ENCODE data around the gene CCDC24. TPM values are rescaled to one million over a fixed set of nuclear protein-coding genes. Genes with fewer than 3 reads are reported as not detected.

The CCDC24 gene
- total RNA-seq, 1 experiment from 2014 or later = 10.5 TPM

DNA sequence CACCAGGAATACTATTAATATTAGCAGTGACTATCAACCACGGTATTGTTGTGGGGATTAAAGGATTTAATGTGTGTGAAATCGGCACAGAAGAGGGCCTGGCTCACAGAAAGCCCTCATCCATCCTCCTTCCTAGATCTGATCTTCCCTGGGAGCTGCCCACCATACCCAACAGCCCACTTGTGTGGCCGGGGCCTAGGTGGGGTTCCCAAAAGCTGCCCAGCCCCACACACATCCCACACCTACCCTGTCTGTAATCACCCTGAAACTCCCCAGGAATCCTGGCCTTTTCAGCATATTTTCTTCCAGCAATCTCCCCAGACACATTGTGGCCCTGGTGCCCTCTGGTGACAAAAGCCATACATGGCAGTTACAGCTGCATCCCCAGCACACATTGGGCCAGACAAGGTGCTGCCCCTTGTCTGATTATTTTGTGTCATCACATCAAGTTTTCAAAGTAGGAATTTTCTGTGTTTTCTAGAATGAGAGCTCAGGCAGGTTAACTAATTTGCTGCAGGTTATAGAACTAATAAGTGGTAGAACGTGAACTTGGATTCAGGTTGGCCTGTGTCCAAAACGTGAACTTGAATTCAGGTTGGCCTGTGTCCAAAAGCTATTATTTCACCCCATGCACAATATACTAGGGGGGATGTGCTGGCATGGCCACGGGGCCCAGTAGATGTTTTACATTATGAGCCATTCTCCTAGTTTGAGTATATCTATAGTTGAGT, 45.2 kb downstream of the CCDC24 start:
- Histone ChIP-seq H3K4me3 (ENCODE audit: insufficient read depth, low read depth, low read length) (no peak overlapping the region), H3K36me3 (replicated peaks; ENCODE audit: control insufficient read depth, insufficient read depth, low read length) (no peaks in the 10 kb centered on the region), H3K27me3 (ENCODE audit: control insufficient read depth, insufficient read depth, low read length) (no peaks in the 10 kb centered on the region)
- DNase-seq = peak; percentile 76

DNA sequence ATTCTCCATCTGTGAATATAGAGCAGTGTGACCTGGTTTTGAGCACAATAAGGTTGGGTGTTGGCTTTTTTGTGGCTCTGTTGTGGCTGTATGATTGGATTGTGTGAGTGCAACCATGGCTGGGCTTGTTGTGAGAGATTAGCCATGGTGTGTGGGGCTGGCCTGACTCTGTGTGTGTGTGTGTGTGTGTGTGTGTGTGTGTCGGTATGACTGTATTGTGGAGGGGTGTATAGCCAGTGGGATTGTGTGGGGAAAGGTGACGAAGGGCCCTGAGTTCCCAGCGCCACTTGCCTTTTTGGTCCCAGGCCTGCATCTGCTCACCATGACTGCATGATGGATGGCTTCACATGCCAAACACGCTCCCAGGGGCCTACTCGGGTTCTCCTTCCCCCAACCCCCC, 45.8 kb downstream of the CCDC24 start:
- Histone ChIP-seq H3K27me3 (ENCODE audit: control insufficient read depth, insufficient read depth, low read length) (no peaks in the 10 kb centered on the region), H3K4me3 (ENCODE audit: insufficient read depth, low read depth, low read length) (no peak overlapping the region), H3K36me3 (replicated peaks; ENCODE audit: control insufficient read depth, insufficient read depth, low read length) (no peaks in the 10 kb centered on the region)
- no peak for DNase-seq

DNA sequence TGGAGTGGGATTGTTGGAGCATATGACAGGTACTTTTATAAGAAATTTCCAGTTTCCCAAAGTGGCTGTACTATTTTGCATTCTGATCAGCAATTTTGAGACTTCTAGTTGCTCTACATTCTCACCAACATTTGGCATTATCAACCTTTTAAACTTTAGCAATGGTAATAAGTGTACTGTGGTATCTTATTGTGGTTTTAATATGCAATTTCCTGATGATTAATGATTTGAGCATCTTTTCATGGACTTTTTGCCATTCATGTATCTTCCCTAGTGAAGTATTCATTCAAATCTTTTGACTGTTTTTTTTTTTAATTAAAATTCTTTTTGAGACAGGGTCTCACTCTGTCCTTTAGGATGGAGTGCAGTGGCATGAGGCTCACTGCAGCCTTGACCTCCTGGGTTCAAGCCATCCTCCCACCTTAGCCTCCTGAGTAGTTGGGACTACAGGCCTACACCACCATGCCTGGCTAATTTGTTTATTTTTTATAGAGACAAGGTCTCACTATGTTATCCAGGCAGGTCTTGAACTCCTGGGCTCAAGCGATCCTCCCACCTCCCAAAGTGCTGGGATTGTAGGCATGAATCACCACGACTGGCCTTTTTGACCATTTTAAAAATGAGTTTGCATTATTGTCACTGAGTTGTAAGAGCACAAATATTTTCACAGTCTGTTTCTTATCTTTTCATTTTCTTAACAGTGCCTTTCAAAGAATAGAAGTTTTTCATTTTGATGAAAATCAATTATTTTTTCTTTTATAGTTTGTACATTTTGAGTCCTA, 47.7 kb downstream of the CCDC24 start:
- DNase-seq = no peak

DNA sequence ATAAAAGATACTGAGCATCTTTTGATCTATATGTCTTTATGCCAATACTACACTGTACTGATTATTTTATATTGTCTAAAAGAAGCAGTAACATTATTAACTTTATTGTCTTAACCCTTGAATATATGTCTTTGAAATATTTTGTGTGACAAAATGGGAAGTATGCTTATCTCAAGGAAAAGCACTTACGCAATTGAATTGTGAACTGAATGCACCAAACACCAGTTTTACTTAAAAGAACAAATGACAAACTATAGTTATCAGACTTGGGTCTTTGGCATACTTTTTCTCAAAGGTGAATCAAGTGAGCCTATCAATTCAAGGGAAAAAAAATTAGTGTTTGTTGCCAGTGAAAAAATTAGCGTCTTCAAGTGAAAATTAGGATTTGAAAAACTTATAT, 49.0 kb downstream of the CCDC24 start:
- no peak for DNase-seq
- H3K36me3 ChIP-seq (replicated peaks; ENCODE audit: control insufficient read depth, insufficient read depth, low read length) = no peaks in the 10 kb centered on the region

More for the DNA sequence above, 47.7 kb downstream of the CCDC24 start:
- Histone ChIP-seq H3K27me3 (ENCODE audit: control insufficient read depth, insufficient read depth, low read length) (peaks cover 7% of the 10 kb centered on the region; the same call in 1 of the 2 replicates), H3K36me3 (replicated peaks; ENCODE audit: control insufficient read depth, insufficient read depth, low read length) (no peaks in the 10 kb centered on the region), H3K4me3 (ENCODE audit: insufficient read depth, low read depth, low read length) (no peak overlapping the region)

DNA sequence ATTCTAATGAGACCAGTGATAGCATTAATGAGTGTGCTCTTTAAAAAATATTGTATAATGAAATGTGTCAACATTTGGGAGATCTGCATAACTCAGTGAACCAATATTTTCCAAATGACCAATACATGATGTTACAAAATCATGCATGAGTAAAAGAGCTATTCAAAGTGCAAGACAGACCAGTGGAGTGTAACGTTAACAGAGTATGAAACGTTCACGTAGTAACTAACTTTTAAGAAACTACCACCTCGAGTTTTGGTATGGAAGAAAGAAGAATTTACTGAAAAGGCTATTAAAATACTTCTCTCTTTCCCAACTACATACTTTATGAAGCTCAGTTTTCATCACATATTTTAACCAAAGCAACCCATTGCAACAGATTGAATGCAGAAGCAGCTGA, 49.4 kb downstream of the CCDC24 start:
- DNase-seq = no peak

More for the DNA sequence above, 49.0 kb downstream of the CCDC24 start:
- Histone ChIP-seq H3K4me3 (ENCODE audit: insufficient read depth, low read depth, low read length) (no peak overlapping the region), H3K27me3 (ENCODE audit: control insufficient read depth, insufficient read depth, low read length) (peaks cover 7% of the 10 kb centered on the region; the same call in 1 of the 2 replicates)

DNA sequence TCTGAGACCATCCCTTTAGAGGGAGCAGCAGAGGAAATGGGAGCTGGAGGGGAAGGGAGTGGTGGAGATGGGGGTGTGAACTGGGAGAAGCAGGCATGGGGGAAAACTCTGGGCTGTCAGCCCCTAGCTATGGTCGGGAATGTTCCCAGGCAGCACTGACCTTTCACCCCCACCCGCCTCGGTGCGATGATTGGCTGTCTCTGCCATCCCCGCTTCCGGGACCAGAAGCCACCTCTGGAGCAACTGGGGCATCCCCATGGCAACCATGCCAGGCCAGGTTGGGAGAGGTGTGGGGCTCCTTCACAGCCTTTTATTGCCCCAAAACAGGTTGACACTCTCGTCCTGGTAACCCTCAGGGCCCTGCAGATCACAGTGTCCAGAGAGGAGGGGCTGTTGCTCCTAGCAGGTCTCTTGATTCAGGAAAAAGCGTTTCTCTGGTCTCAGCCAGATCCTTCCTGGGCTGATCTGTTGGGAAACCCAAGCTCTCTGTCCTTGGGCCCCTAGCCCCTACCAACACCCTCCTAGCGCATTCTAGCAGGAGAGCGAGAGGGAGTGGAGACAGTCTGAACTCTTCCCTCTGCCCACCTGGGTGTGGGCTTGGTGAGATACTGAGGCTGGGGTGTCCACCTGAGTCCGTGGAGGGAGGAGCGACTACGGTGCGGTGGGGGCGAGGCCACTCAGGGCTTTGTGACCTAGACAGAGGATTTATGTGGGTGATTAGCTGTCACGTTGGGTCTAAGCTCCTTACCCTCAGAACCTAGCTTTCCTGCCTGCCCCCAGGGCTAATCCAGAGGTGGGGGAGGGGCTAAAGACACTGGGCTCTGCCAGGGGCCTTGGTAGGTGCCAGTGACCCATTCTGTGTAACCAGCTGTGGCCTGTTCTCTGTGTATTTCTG, 52.0 kb downstream of the CCDC24 start:
- Histone ChIP-seq H3K4me3 (ENCODE audit: insufficient read depth, low read depth, low read length) (no peak overlapping the region), H3K27me3 (ENCODE audit: control insufficient read depth, insufficient read depth, low read length) (peaks cover 7% of the 10 kb centered on the region; the same call in 1 of the 2 replicates), H3K36me3 (replicated peaks; ENCODE audit: control insufficient read depth, insufficient read depth, low read length) (no peaks in the 10 kb centered on the region)
- DNase-seq = peak; percentile 13

More for the DNA sequence above, 49.4 kb downstream of the CCDC24 start:
- Histone ChIP-seq H3K27me3 (ENCODE audit: control insufficient read depth, insufficient read depth, low read length) (peaks cover 7% of the 10 kb centered on the region; the same call in 1 of the 2 replicates), H3K36me3 (replicated peaks; ENCODE audit: control insufficient read depth, insufficient read depth, low read length) (no peaks in the 10 kb centered on the region), H3K4me3 (ENCODE audit: insufficient read depth, low read depth, low read length) (no peak overlapping the region)

DNA sequence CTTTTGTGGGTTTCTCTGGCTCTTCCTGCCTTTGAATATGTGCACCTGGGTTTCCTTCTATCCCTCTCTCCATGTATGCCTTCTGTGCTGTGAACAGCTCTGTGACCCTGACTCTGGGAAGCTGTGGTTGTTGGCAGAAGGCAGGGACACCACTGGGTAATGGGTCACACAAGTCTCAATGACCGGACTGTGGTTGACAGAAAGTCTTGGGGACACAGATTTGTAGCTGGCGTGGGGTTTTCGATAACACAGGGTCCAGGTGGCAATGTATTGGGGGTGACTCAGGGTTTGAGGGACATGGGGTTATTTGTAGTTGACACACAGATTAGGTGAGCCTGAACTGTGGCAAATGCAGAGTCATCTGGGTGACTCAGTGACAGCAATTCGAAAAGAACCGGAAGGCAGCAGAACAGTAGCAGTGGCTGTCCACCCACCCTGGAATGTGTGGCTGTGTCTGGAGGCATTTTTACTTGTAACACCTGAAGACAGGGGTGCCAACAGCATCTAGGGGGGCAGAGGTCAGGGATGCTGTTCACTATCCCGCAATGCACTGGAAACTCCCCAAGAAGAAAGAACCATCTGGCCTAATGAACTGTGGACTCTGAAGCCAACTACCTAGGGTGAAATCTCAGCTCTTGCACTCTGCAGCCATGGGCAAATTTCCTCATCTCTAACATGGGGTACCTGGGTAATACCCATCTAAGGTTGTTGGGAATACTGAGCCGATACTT, 52.8 kb downstream of the CCDC24 start:
- H3K36me3 ChIP-seq (replicated peaks; ENCODE audit: control insufficient read depth, insufficient read depth, low read length) = no peaks in the 10 kb centered on the region
- no peak overlapping the region for H3K4me3 ChIP-seq (ENCODE audit: insufficient read depth, low read depth, low read length)
- peaks cover 7% of the 10 kb centered on the region; the same call in 1 of the 2 replicates for H3K27me3 ChIP-seq (ENCODE audit: control insufficient read depth, insufficient read depth, low read length)
- DNase-seq = no peak

DNA sequence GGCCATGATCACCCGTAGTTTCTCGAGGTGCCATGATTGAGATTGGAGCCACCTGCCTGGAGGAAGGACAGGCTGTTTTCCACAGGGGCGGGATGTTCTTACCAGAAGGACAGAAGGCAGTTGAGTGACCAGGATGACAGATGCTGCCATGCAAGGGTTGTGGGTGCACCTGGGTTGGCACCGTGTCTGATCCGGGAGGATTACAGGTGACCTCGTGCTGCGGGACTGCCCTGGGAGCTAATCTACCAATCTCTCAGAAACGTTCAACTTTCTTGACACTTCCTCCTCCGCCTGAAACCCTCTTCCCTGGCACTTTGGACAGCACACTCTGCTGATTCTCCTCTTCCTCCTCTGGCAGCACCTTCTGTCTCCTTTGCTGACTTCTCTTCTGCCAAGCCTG, 53.7 kb downstream of the CCDC24 start:
- Histone ChIP-seq H3K36me3 (replicated peaks; ENCODE audit: control insufficient read depth, insufficient read depth, low read length) (no peaks in the 10 kb centered on the region), H3K27me3 (ENCODE audit: control insufficient read depth, insufficient read depth, low read length) (peaks cover 7% of the 10 kb centered on the region; the same call in 1 of the 2 replicates), H3K4me3 (ENCODE audit: insufficient read depth, low read depth, low read length) (no peak overlapping the region)
- no peak for DNase-seq

Other genes with a start within 250 kb of the CCDC24 start
- 9.7 and 11.3 TPM in 2 replicates for gene ARTN, start 57.8 kb upstream of the CCDC24 start, total RNA-seq (2014; rRNA removed; shearing (Covaris generic))
- 29.2 and 34.2 TPM in 2 replicates for gene IPO13, start 44.6 kb upstream of the CCDC24 start, total RNA-seq (2014; rRNA removed; shearing (Covaris generic))
- gene DPH2, start 21.6 kb upstream of the CCDC24 start, total RNA-seq (2014; rRNA removed; shearing (Covaris generic)) = 75.4 and 83.4 TPM in 2 replicates
- 196 and 237 TPM in 2 replicates for gene ATP6V0B, start 16.6 kb upstream of the CCDC24 start, total RNA-seq (2014; rRNA removed; shearing (Covaris generic))
- 207 and 217 TPM in 2 replicates for gene B4GALT2, start 12.4 kb upstream of the CCDC24 start, total RNA-seq (2014; rRNA removed; shearing (Covaris generic))
- gene SLC6A9, start 39.9 kb downstream of the CCDC24 start, total RNA-seq (2014; rRNA removed; shearing (Covaris generic)) = 6.4 and 8.2 TPM in 2 replicates
- gene KLF17, start 127.2 kb downstream of the CCDC24 start, total RNA-seq (2014; rRNA removed; shearing (Covaris generic)) = not detected in 2 replicates
- 0.03 TPM in 1 of 2 replicates, not detected in the other for gene KLF18, start 150.0 kb downstream of the CCDC24 start, total RNA-seq (2014; rRNA removed; shearing (Covaris generic))
- gene DMAP1, start 221.9 kb downstream of the CCDC24 start, total RNA-seq (2014; rRNA removed; shearing (Covaris generic)) = 20.7 and 25.5 TPM in 2 replicates